Measurements from ENCODE around the gene RALGPS1. TPM values are rescaled to one million over a fixed set of nuclear protein-coding genes. Genes with fewer than 3 reads are reported as not detected.

RALGPS1 gene
- total RNA-seq, 2 donors from 2014 or later = 9.7 to 17.7 TPM

DNA sequence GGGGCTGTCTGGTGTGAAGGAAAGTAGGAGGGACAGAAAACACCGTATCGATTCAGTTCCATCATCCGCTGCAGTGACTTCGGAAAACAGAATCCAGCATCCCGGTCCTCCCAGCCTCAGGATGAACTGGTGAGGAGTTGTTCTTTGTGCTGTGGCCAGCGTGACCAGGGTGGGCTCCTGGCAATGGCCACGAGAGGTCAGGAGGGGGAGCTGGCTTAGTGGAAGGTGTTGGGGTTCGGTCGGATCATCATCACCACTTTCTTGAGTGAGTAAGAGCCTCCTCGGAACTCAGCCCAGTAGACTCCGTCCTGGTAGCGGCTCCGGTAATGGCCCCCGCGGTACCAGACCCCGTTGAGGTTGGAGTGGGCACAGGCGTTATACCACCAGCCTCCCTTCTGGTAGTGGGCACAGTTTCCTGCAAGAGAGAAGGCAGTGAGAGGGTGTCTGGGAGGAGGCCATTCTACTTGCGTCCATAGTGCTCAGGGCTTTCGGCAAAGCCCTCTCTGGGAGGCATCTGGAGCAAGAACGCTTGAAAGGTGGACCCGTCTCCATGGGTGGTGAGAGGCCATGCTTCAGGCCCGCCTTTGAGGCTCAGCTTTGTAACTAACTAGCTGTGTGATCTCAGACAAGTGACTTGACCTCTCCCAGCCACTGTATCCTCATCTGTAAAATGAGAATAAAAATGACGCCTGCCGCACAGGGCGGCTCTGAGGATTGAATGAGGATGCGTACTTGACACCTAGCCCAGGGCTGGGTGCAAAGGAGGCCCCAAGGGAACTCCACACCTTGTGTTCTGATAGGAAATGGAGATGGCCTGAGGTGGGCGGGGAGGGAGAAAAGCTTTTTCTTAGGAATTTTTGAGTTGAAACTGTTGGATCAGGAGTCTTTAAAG lies 174.4 kb downstream of the RALGPS1 start:
- peaks cover 0 to 34% of the 10 kb centered on the region in 2 donors for H3K4me1 ChIP-seq
- TF ChIP-seq, protein P1, sequence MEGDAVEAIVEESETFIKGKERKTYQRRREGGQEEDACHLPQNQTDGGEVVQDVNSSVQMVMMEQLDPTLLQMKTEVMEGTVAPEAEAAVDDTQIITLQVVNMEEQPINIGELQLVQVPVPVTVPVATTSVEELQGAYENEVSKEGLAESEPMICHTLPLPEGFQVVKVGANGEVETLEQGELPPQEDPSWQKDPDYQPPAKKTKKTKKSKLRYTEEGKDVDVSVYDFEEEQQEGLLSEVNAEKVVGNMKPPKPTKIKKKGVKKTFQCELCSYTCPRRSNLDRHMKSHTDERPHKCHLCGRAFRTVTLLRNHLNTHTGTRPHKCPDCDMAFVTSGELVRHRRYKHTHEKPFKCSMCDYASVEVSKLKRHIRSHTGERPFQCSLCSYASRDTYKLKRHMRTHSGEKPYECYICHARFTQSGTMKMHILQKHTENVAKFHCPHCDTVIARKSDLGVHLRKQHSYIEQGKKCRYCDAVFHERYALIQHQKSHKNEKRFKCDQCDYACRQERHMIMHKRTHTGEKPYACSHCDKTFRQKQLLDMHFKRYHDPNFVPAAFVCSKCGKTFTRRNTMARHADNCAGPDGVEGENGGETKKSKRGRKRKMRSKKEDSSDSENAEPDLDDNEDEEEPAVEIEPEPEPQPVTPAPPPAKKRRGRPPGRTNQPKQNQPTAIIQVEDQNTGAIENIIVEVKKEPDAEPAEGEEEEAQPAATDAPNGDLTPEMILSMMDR (IDR thresholded peaks at IDR 0.05) = no peak

DNA sequence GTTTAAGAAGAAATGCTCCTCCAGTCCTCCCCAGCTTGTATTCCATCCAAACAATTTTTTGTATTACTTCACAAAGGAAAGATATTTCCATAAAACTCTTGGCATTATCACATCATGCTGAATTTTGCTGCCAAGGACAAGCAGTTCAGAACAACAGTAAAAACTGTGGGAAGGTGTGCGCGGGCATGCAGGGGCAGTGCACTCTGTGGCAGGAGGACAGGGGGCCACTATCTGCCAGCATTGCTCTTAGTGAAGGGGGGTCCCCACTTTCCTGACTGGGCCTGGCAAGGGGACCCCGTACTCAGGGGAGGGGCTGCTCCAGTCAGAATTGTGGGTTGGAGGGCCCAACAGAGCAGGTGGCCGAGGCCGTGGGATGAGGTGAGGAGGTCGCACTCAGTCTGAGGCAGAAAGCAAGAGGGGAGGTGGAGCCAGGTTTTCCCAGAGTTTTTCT lies 175.1 kb downstream of the RALGPS1 start:
- peak overlapping the region; percentile 40 to 53 for H3K27ac ChIP-seq
- no peaks in the 10 kb centered on the region for H3K27me3 ChIP-seq
- H3K9me3 ChIP-seq = no peaks in the 10 kb centered on the region
- H3K36me3 ChIP-seq = peaks cover 46% of the 10 kb centered on the region
- TF ChIP-seq, protein P1 (IDR thresholded peaks at IDR 0.05) = no peak
- H3K4me1 ChIP-seq = peaks cover 0 to 27% of the 10 kb centered on the region in 2 donors
- no peak for DNase-seq (ENCODE audit: low spot score)
- H3K4me3 ChIP-seq = no peak overlapping the region

More for the DNA sequence above, 174.4 kb downstream of the RALGPS1 start:
- H3K27ac ChIP-seq = peak overlapping the region in 1 of 2 donors; percentile 53
- no peak overlapping the region for H3K4me3 ChIP-seq
- no peaks in the 10 kb centered on the region for H3K9me3 ChIP-seq
- no peak for DNase-seq (ENCODE audit: low spot score)
- peaks cover 46% of the 10 kb centered on the region for H3K36me3 ChIP-seq
- no peaks in the 10 kb centered on the region for H3K27me3 ChIP-seq

DNA sequence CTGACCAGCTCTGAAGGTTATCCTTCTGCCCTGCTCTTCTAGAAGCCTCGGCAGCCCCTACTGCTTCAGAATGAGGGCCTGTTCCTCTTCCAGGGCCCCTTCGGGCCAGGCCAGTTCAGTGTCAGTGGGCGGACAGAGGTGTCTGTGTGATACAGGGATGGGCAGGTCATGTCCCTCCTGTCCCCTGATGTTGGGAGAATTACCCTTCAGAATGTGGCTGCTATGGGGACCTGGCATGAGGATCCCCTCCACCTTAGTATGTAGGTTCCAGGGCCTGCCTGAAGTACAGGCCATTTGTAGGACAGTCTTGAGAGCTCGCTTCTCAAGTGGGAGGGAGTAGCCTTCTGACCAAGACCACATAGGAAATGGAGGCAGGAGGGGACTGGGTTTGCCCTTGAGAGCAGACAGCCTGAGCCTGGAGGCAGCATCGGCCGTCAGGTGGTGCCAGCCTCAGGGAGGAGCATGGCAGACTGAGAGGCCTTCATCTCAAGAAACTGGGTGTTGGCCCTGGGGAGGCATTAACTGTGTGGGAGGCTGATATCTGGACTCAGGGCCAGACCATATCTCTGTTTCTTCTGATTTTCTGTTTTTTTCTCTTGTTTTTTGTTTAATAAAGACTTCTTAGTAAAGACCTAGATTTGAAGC lies 175.9 kb downstream of the RALGPS1 start:
- DNase-seq (ENCODE audit: low spot score) = no peak
- no peak overlapping the region for H3K4me3 ChIP-seq
- no peaks in the 10 kb centered on the region for H3K27me3 ChIP-seq
- H3K36me3 ChIP-seq = peaks cover 46% of the 10 kb centered on the region
- TF ChIP-seq, protein P1 (IDR thresholded peaks at IDR 0.05) = no peak
- peaks cover 0 to 27% of the 10 kb centered on the region in 2 donors for H3K4me1 ChIP-seq
- H3K9me3 ChIP-seq = no peaks in the 10 kb centered on the region
- H3K27ac ChIP-seq = peak overlapping the region; percentile 40 to 53

DNA sequence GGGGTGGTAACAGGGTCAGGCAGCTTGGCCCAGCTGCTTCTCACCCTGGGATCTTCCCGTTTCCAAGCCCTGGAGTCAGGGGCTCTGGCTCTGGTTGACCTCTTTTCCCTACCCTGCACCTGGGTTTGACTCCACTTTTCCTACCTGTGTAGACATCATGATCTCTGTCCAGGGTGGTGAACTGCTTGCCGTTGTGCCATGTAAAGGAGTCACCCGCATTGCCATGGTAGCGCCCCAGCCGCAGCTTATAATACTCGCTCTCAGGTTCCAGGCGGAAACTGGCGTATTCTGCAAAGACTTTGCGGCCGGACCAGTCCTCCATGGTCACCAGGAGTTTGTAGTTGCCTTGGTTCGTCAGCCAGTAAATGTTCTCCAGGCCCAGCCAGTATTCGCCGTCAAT lies 176.9 kb downstream of the RALGPS1 start:
- no peak for DNase-seq (ENCODE audit: low spot score)
- H3K27me3 ChIP-seq = no peaks in the 10 kb centered on the region
- TF ChIP-seq, protein P1 (IDR thresholded peaks at IDR 0.05) = no peak
- no peak overlapping the region for H3K4me3 ChIP-seq
- H3K27ac ChIP-seq = peak overlapping the region in 1 of 2 donors; percentile 53
- H3K9me3 ChIP-seq = no peaks in the 10 kb centered on the region
- peaks cover 0 to 27% of the 10 kb centered on the region in 2 donors for H3K4me1 ChIP-seq
- H3K36me3 ChIP-seq = peaks cover 46% of the 10 kb centered on the region

DNA sequence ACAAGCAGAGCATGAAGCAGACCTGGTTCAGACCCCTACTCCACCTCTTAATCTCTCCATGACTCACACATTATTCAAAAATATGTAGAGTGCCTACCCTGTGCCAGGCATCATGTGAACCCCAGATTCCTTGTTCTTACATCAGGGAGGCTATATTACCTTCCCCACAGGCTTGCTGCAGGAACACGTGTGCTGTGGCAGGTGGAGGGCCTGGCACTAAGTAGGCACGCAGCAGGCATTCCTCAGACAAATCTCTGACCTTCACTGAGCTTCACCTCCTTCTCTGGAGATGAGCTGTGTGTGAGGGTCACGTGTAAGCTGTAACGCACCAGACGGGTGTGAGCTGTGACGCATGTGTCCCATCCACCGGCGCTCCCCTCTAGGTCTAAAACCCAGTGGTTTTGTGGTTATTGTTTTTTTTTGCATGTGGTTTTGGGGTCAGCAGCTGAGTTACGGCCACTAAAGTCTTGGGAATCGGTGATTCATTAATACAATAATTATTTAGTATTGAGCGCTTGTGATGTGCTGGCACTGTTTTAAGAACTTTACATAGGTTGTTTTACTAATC lies 177.5 kb downstream of the RALGPS1 start:
- TF ChIP-seq, protein P1 (IDR thresholded peaks at IDR 0.05) = no peak
- DNase-seq (ENCODE audit: low spot score) = no peak
- peaks cover 46% of the 10 kb centered on the region for H3K36me3 ChIP-seq

More for the DNA sequence above, 177.5 kb downstream of the RALGPS1 start:
- Histone ChIP-seq H3K27ac (no peak overlapping the region), H3K4me3 (no peak overlapping the region), H3K9me3 (no peaks in the 10 kb centered on the region), H3K4me1 (peaks cover 0 to 27% of the 10 kb centered on the region in 2 donors), H3K27me3 (no peaks in the 10 kb centered on the region)

Data from right atrium auricular region (tissue), 2 donors.